Osteoblast (primary cell): ENCODE results near the gene HIF3A. TPM values are rescaled to one million over a fixed set of nuclear protein-coding genes. Genes with fewer than 3 reads are reported as not detected.

Source experiments
- DNase-seq: peaks from one replicate; pipeline ENCODE4 v3.0.0; 2011; ENCODE audit warnings: low spot score, mixed read lengths; ENCODE audit not compliant: insufficient read length; ENCODE audit errors: missing footprints
- H2AFZ ChIP-seq: 2 replicates; pipeline ENCODE4 v1.6.0; 2011; ENCODE audit warnings: mild to moderate bottlenecking, low read length
- H3K27ac ChIP-seq: 2 replicates; pipeline ENCODE4 v1.5.1; 2011; ENCODE audit warnings: mild to moderate bottlenecking, low read depth, low read length, moderate library complexity
- H3K27me3 ChIP-seq: 2 replicates; pipeline ENCODE4 v1.6.0; 2012; ENCODE audit warnings: mild to moderate bottlenecking, control low read depth, inconsistent platforms, low read length, moderate library complexity; ENCODE audit not compliant: insufficient read depth
- H3K36me3 ChIP-seq: 2 replicates; pipeline ENCODE4 v1.5.1; 2011; ENCODE audit warnings: mild to moderate bottlenecking, low read length, control low read depth, moderate library complexity; ENCODE audit not compliant: insufficient read depth
- H3K4me1 ChIP-seq: 2 replicates; pipeline ENCODE4 v1.5.1; 2011; ENCODE audit warnings: mild to moderate bottlenecking, low read length, control low read depth, moderate library complexity; ENCODE audit not compliant: insufficient read depth
- H3K4me2 ChIP-seq: 2 replicates; pipeline ENCODE4 v1.6.0; 2011; ENCODE audit warnings: mild to moderate bottlenecking, low read length; ENCODE audit not compliant: insufficient read depth
- H3K4me3 ChIP-seq: fragments of 200-600 bp; sonication (generic); 3 replicates; pipeline ENCODE4 v1.5.1; 2012; ENCODE audit warnings: mild to moderate bottlenecking, low read length, inconsistent platforms; ENCODE audit not compliant: insufficient read depth
- H3K79me2 ChIP-seq: 2 replicates; pipeline ENCODE4 v1.6.0; 2012; ENCODE audit warnings: mild to moderate bottlenecking, low read length, control low read depth, inconsistent platforms; ENCODE audit not compliant: insufficient read depth
- H3K9me3 ChIP-seq: 2 replicates; pipeline ENCODE4 v1.5.1; 2011; ENCODE audit warnings: low read depth, low read length, control low read depth
- H4K20me1 ChIP-seq: 2 replicates; pipeline ENCODE4 v1.6.0; 2012; ENCODE audit warnings: mild to moderate bottlenecking, low read length, control low read depth; ENCODE audit not compliant: insufficient read depth
- CTCF ChIP-seq: IDR thresholded peaks from 2 replicates; pipeline ENCODE4 v1.5.1; 2011; ENCODE audit warnings: mild to moderate bottlenecking, low read depth, low read length, moderate library complexity; ENCODE audit errors: extremely low read depth
- total RNA-seq: library from RNA; depleted of rRNA; stranded (reverse); fragments of >200 nt; gene quantifications from 2 replicates; pipeline ENCODE4 v1.2.3, GENCODE V29; 2012

Gene HIF3A
- total RNA-seq, 1 donor = not detected

- no peak overlapping the region for H2AFZ ChIP-seq
- H3K27ac ChIP-seq = no peak overlapping the region
- no peaks in the 10 kb centered on the region for H3K9me3 ChIP-seq
- no peak overlapping the region for H3K4me3 ChIP-seq
- H3K4me2 ChIP-seq = no peak overlapping the region
- no peaks in the 10 kb centered on the region for H3K27me3 ChIP-seq
- peaks cover 14% of the 10 kb centered on the region for H3K4me1 ChIP-seq
- H3K36me3 ChIP-seq = peaks cover 34% of the 10 kb centered on the region
- peaks cover 5% of the 10 kb centered on the region for H4K20me1 ChIP-seq
- no peak for DNase-seq
- TF ChIP-seq CTCF = no peak
- no peaks in the 10 kb centered on the region for H3K79me2 ChIP-seq
Measured at GRCh38 chr19:46390121-46390858, 93.4 kb downstream of the HIF3A start.

GRCh38 chr19:46390866-46391265, 94.0 kb downstream of the HIF3A start:
- Histone ChIP-seq H3K4me3 (no peak overlapping the region), H4K20me1 (peaks cover 5% of the 10 kb centered on the region), H3K9me3 (no peaks in the 10 kb centered on the region), H3K27me3 (no peaks in the 10 kb centered on the region), H3K27ac (no peak overlapping the region), H3K4me2 (no peak overlapping the region), H3K79me2 (no peaks in the 10 kb centered on the region), H2AFZ (no peak overlapping the region), H3K4me1 (peaks cover 14% of the 10 kb centered on the region), H3K36me3 (peaks cover 34% of the 10 kb centered on the region)
- no peak for DNase-seq
- TF ChIP-seq CTCF = no peak

GRCh38 chr19:46391296-46392251, 94.7 kb downstream of the HIF3A start:
- peak overlapping the region; percentile 64 for H3K4me2 ChIP-seq
- no peaks in the 10 kb centered on the region for H3K27me3 ChIP-seq
- H3K36me3 ChIP-seq = peaks cover 34% of the 10 kb centered on the region

More at GRCh38 chr19:46391296-46392251, 94.7 kb downstream of the HIF3A start:
- H4K20me1 ChIP-seq = peaks cover 5% of the 10 kb centered on the region
- no peak for TF ChIP-seq CTCF
- DNase-seq = no peak
- H3K4me1 ChIP-seq = peaks cover 14% of the 10 kb centered on the region
- no peak overlapping the region for H3K27ac ChIP-seq
- H3K79me2 ChIP-seq = no peaks in the 10 kb centered on the region
- H2AFZ ChIP-seq = no peak overlapping the region
- H3K9me3 ChIP-seq = no peaks in the 10 kb centered on the region
- no peak overlapping the region for H3K4me3 ChIP-seq
